ENCODE results near the gene CD96.

CD96 gene

DNA sequence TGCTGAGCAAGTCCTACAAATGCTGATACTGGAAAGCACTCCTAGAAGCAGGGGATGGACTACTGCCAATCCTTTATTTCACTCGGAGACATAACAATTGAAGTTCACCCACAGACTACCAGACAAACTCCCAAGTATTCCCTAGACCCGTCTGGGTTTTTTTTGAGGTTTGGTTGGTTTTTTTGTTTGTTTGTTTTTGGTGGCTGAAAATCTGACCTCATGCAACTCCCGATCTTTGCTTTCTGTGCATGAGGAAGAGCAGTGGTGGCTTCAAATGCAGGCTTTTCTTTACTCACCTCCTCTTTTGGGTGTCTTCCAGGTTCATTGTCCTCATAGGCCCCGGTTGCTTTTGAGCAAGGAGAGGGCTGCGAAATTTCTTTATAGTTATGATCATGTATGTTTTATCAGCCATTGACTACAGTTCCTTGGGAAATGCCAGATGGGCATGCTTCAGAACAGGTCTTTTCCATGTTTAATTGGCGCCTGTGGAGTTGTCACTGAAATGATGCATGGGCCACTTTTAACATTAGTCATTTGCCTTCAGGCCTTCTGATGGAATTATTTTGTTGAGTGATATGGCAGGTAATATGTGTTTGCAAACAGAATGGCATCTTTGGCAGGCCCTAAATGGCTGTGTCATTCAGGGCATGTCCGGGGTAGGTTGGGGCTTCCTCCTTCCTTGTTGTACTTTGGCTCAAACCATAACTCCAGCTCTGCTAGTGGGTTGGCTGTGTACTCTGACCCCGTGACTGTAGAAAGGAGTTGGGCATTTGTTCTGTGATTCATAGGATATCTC lies 134.4 kb downstream of the CD96 start:
- no peak for DNase-seq (ENCODE audit: low spot score)

DNA sequence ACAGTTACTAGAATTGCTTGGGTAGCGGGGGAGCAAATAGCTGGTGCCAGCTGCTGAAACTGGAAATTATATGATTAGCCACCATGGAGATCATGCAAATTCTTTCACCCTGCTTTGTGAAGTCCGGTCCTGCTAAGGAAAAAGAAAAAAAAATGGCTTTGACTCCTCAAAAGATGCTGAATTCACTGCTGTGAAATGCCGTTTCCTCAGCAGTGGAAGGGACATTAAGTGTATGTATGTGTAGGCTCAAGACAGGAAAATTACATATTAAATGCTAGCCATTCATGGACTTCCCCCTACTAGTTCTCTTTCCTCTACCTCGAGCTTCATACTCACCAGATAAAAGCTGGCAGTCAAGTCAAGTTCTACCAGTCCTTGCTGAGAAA lies 135.0 kb downstream of the CD96 start:
- no peak for DNase-seq (ENCODE audit: low spot score)

DNA sequence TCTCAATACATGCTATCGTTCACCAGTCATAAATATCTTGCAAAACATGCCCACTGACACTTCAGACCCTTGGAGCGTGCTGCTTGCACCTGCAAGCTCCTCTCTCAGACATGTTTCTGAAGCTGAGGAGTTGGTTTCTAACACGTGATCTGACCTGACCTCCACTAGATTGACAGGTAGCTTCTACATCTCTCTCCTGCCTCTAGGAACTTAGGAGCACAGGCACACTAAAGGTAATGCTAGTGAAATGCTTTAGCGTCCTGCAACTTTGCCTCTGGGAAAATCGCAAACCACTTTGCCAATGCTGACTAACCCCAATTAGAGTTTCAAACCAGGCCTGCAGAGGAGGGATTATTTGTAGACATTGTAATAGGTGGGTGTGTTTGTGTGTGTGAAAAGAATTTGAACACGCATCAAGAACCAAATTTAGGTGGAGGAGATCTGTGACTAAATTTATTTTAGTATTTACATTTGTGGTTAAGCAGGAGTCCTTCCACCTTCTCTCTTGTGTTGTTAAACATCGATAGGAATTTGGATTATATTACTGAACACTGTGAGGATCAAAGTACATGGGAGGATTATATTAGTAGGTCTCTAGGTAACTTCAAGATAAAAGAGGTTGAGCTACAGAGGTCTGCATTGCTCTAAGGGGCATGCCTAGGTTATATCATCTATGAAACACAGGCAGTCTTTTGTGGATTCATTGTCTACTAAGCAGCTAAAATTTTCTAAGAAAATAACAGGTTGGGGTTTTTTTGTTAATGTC lies 139.8 kb downstream of the CD96 start:
- DNase-seq (ENCODE audit: low spot score), result no peak

DNA sequence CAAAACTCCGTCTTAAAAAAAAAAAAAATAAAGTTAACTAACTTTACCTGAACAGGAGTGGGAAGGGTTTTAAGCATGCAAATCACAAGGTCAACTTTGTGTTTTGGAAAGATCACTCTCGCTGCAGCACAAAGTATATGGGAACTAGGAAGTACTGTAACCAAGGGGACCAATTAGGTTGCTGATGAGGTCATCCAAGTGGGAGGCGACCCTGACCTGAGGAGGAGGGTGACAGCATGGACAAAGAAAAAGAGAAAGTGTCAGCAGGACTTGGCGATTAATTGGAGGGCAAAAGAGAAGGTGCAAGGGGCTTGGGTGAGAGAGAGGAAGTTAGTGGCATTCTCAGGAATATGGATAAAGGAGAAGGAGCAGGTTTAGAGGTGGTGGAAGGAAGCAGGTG lies 142.6 kb downstream of the CD96 start:
- no peak for DNase-seq (ENCODE audit: low spot score)

DNA sequence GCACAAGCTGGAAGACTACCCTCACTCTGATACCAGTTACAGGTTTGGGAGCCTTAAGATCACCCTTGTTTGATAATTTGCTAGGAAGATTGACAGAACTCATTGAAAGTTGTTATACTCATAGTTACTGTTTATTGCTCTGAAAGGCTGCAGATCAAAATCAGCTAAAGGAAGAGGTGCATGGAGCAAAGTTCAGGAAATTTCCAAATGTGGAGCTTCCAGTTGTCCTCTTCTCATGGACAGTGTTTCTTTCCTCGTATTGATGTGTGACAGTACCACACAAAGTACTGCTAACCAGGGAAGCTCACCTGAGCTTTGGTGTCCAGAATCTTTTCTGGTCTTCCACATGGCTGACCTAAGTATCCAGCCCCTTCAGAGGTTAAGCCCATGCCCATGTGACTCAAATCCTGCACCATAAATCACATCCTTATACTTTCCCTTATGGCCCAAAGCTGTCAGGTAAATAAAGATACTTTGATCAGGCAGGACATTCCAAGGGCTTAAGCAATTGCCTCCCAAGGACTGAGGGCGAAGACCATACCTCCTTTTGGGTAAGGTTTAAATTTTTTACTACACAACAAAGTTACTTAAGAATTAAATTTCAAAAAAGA lies 146.3 kb downstream of the CD96 start:
- no peak for DNase-seq (ENCODE audit: low spot score)

DNA sequence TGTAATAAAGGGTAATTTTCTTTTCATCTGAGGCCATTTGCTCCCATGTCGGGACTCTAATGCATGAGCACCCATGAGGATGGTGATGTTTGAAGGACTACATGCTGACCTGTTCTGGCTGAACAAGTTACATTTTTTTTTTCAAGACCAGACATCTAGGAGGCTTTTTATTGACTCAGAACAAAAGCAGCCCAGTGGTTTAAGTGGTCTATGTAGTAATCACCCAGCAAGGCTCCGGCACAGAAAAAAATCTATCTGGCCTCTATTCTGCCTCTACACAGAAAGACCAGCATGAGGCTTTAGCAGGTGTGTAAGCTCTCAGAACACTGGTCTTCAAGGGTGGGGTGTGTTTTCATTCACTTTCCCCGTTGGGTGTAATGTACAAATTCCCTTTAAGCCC lies 148.2 kb downstream of the CD96 start:
- no peak for DNase-seq (ENCODE audit: low spot score)

GRCh38 chr3:111691293-111691909 lies 149.4 kb downstream of the CD96 start:
- DNase-seq (ENCODE audit: low spot score), result no peak

GRCh38 chr3:111692593-111693552 lies 150.9 kb downstream of the CD96 start:
- no peak for DNase-seq (ENCODE audit: low spot score)

GRCh38 chr3:111694471-111694870 lies 152.5 kb downstream of the CD96 start:
- no peak for DNase-seq (ENCODE audit: low spot score)

DNA sequence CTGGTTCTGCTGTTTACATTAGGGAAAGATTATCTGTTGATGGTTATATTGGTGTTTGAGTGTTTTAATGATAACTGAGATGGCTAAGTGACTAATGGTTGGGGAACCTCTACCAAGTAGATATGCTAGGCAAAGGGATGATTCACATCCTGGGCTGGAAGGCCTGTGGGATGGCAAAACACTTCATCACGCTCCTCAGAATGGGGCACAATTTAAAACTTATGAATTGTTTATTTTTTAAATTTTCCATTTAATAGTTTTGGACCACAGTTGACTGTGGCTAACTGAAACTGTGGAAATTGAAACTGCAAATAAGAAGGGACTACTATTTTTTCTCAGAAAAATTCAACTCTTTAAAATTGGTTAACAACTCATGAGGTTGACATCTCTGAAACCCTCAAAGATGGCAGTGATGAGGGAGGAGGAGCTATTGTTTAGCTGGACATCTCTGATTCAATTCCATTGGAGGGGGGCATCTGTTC lies 153.7 kb downstream of the CD96 start:
- no peak for DNase-seq (ENCODE audit: low spot score)

DNA sequence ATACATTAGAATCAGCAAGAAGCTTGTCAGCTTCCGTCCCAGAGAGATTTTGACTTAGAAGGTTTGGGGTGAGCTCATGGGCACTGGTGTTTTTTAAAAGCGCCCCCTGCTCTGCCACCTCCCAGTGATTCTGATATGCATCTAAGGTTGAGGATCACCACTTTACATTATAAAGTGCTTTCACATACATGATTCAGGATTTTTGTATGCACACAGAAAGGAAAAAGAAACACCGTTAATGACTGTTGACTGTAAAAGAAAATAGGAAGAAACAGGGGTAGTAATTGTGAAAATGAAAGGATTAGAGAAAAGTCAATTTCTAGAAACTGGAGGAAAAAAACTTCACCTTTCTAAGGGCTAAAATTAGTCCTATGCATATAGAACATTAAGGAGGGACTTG lies 158.1 kb downstream of the CD96 start:
- DNase-seq (ENCODE audit: low spot score), result no peak

GRCh38 chr3:111701292-111701906 lies 159.4 kb downstream of the CD96 start:
- no peak for DNase-seq (ENCODE audit: low spot score)
